Mucosa of gallbladder (tissue), 1 donor: Measurements from ENCODE around the gene CIAPIN1. TPM values are rescaled to one million over a fixed set of nuclear protein-coding genes. Genes with fewer than 3 reads are reported as not detected.
A peak's percentile ranks its signal among the peaks of the same experiment; 100 is the strongest.
"Not testable (repeated sequence)": the region's sequence is repeated elsewhere in the genome, so short reads cannot be mapped to it uniquely, and the experiment has no call there.

ENCODE experiments used
- DNase-seq: peaks from one replicate; pipeline ENCODE4 v3.0.0-alpha.2; 2020; ENCODE audit warnings: low spot score
- total RNA-seq: library from RNA; stranded (reverse); gene quantifications from one replicate; pipeline ENCODE4 v1.2.1, GENCODE V29; 2021
- donor health status: DM: no; HTN: no; CAD: no.

CIAPIN1 gene
- total RNA-seq, 1 donor from 2014 or later, result 45.4 TPM

DNA sequence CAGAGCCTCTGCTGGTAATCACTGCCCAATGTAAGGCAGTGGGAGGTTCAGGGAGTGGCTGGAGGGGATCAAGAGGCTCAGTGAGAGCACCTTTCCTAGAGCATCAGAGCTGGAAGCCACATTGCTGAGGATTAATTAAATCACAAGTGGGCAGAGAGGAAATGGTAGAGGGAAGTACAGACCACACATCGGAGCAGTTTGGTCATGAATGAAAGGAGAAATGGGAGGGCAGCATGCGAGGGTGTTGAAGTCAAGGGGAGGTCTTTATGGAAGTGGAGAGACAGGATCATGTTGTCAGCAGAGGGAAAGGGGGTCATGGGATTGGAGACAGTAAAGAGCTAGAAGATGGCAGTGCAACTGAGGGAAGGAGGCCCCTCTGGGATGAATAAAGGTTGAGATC, 40.3 kb downstream of the CIAPIN1 start:
- no peak for DNase-seq

DNA sequence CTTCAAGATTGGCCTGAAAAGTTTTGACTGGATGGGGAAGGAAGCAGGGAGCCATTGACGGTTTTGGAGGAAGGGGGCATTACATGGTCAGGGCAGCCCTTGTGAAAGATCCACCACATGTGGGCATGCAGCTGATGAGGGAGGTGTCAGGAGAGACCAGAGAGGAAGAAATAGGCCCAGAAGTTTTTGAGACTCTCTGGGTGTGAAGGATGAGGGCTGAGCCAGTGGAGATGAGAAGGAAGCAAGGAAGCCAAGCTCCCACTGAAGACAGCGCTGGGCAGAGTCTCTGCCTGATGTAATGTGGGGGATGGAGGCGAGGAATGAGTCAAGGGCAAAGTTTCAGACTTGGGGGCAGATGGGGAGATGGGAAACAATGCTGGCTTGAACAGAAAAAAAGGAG, 42.1 kb downstream of the CIAPIN1 start:
- DNase-seq, result no peak

DNA sequence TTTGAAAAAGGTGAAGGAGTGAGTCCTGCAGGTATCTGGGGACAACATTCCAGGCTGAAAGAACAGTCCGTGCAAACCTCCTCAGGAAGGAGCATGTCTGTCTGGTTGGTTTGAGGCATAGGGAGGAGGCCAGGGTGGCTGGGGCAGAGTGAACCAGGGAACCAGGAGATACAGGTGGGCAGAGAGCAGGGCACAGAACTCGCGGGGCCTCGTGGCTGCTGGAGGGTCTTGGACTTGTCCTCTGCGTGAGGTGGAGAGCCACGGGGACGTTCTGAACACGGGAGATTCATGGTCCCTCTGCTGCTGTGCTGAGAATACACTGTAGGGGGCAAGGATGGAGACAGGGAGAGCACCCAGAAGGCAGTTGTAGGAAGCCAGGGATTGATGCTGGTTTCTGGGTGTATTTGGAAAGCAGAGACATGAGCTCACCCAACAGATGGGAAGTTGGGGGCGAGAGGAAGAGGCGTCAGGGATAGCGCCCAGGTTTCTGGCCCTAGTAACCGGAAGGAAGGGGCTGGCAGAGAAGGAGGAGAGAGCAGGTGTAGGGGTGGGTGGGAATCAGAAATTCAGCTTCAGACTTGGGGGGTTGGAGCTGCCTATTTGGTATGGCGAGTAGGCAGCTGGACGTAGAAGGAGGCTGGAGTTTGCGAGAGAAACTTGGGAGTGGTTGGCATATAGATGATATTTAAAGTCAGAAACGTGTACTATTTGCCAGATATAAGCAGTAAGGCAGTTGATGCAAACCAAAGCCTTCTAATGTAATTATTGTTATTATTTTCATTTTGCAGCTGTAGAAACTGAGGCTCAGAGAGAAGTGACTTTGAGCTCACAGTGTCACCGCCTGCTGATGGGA, 43.0 kb downstream of the CIAPIN1 start, which contains the start of gene CCL17:
CCL17 (plus strand) TSS at position 803 of the 853 bp plus-strand sequence. CDS start 9,166 bp downstream, outside the sequence.
- DNase-seq, result no peak

DNA sequence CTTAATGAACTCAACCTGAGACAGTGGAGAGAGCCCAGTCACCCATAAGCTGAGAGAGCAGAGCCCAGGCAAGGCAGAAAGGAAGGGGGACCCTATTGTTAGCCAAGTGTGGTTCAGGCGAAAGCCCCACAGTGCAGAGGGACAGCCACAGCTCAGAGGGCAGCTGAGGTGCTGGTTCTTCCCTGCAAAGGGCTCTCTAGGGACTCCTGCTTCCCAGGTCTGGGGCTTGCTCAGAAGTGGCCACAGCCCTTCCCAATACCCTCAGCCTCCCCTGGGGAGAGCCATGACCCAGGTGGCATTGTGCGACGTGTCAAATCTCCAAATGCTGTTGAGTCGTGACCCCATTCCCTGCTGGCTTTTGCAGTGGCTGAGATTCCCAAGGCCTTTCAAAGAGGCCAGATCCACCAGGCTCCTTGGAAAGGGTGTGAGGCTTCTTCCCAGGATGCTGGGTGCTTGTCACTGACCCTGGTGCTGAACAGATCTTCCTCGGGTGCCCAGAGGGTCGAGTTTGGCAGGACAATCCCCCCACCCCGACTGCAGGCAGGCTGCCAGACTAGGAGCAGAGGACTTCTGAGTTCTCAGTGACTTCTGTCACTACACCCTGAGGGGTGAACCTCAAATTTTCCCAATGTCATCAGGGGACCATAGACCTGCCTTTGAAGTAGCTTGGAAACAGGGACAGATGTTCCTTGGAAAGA, 45.1 kb downstream of the CIAPIN1 start:
- no peak for DNase-seq

DNA sequence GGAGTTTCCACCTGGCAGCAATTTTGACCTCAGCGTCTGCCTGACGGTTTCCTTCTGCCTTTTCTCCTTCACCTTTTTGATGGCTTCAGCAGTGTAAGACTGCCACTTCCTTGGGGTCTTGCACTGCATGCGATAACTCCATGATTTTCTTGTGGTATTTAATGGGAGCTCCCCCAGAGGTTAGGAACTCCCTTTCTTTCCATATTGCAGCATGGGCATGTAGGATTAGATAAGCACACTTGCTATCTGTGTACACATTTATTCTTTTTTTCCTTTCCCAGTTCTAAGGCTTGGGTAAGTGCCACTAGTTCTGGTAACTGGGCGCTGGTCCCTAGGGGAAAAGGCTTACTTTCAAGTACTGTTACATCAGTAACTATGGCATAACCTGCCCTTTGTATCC, 49.7 kb downstream of the CIAPIN1 start:
- not testable (repeated sequence) for DNase-seq

DNA sequence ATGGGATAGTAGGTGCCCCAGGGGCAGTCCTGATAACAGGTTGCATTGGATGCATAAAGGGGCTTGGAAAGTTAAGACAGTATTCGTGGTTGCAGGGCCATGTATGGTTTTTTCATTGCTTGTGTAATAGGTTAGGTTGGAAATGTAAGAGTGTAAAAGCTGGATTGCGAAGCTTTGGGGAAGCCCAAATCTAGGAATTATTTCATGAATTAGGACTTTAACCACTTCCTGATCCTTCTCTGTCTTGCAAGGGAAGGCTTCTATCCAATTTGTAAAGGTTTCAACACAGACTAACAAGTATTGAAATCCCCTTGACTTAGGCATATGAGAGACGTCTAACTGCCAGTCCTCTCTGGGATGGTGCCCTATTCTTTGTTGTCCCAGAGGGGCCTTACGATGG, 50.4 kb downstream of the CIAPIN1 start:
- DNase-seq, result no peak

DNA sequence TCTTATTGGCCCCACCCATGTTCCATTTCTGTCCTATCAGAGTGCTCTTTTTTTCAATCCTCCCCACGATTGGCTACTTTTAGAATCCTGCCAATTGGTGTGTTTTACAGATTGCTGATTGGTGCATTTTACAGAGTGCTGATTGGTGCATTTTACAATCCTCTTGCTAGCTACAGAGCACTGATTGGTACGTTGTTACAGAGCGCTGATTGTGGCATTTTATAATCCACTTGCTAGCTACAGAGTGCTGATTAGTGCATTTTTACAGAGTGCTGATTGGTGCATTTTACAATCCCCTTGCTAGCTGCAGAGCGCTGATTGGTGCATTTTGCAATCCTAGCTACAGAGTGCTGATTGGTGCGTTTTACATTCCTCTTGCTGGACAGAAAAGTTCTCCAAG, 52.2 kb downstream of the CIAPIN1 start:
- DNase-seq, result no peak

DNA sequence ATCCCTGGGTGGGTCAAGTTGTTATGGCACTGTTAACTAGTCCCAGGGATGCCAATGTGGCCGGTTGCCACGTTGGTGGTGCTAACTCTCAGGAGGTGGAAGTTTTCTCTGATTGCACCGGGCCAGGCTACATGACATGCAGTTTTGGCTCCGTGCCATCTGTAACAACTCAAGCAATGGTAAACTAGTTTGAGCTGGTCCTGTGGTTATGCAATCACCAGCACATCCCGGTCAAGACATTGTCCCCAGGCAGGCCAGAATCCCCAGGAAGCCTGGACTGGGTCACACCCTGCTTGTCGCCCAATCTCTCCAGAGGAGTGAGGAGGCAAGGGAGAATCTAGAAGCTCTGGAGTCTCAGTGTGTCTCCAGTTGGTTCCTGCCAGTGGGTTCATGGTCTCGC, 52.7 kb downstream of the CIAPIN1 start:
- DNase-seq, result peak; percentile 85

DNA sequence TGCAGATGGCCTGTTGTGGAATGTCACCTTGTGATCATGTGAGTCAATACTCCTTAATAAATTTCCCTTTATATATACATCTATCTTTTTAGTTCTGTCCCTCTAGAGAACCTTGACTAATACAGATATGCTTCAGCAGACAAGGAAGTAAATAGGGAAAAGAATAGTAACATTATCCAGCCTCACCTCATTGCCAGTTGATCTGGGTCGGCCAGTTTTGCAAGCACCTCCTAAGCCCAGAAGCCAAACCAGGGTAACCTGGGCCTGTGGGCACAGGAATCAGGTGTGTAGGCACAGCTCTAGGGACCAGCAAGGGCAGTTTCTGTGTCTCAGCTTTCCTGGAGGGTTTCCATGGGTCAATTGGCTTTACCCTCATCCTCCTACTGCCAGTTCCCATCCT, 54.5 kb downstream of the CIAPIN1 start:
- DNase-seq, result peak; percentile 41

DNA sequence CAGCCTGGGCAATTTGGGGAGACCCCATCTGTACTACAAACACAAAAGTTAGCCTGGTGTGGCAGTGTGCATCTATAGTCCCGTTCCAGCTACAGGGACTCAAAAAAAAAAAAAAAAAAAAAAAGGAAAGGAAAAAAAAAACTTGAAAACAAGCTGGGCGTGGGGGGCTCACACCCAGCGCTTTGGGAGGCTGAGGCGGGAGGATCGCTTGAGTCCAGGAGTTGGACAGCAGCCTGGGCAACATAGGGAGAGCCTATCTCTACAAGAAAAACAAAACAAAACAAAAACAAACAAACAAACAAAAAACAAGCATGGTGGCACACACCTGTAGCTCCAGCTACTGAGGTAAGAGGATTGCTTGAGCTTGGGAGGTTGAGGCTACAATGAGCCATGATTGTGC, 55.5 kb downstream of the CIAPIN1 start:
- DNase-seq, result no peak

DNA sequence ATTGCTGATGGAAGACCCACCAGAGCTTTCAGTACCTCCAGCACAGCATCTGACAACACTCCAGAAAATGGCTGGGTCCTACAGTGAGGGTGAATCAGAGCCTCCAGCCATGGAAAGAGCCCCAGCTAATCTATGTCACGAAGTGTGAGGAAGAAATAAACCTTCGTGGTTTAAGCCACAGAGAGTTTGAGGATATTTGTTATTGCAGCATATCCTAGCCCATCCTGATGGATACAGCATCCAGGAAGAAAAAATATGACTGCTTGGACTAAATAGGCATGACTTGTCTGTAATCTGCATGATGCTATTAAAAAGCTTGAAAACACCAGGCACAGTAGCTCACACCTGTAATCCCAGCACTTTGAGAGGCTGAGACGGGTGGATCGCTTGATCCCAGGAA, 55.9 kb downstream of the CIAPIN1 start:
- no peak for DNase-seq

DNA sequence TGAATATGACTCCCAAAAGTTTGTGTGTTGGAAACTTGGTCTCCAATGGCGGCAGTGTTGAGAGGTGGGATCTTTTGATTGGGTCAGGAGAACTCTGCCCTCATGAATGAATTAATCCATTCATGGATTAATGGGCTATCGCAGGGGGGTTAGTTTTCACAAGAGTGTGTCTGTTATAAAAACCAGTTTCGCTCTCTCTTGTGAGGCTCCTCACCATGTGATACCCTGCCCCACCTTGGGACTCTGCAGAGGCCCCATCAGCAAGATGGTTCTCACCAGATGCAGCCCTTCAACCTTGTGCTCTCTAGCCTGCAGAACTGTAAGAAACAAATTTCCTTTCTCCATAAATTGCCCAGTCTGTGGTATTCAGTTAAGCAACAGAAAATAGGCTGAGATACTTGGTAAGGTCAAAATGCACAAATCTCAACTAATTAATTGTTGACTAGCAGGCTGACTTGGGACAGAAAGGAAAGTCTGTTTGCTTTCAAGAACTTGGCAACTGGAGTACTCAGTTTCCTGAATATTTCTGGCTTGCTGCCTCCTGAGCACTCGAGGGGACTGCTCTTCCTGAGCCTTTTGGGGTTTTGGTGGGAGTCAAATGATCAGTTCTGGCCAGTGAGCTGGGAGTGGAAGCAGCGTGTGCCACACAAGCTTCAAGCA, 56.4 kb downstream of the CIAPIN1 start:
- DNase-seq, result no peak

DNA sequence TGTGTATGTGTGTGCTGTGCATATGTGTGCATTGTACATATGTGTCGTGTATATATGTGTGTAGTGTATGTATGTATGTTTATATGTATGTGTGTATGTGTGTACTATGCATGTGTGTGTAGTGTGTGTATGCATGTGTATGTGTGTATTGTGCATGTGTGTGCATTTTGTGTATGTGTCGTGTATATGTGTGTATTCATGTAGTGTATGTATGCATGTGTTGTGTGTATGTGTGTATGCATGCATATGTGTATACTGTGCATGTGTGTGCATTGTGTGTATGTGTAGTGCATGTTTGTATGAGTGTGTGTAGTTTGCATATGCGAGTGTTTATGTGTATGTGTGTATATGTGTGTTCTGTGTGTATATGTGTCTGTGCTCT, 58.1 kb downstream of the CIAPIN1 start:
- no peak for DNase-seq

DNA sequence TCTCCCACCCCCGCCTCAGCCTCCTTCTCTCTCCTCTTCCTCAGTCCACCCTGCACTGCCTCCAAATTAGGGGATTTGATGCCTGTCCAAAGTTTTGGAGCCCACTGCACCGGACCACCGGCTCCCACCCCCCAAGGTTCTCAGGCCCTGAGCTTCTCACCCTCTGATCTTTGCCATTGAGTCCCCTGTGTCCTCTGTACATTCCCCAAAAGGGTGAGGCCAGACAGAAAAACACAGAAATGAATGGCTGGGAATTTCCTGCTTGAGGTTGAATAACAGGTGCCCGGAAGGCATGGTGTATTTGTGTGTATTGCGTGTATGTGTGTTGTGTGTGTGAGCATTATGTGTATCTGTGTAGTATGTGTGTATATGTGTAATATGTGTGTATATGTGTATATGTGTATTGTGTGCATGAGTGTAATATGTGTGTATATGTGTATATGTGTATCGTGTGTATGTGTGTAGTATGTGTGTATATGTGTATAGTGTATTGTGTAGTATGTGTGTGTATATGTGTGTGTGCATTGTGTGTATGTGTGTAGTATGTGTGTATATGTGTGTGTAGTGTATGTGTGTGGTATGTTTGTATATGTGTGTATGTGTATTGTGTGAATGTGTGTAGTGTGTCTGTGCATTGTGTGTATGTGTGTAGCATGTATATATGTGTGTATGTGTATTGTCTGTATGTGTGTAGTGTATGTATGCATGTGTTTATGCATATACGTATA, 58.7 kb downstream of the CIAPIN1 start:
- DNase-seq, result peak; percentile 32

DNA sequence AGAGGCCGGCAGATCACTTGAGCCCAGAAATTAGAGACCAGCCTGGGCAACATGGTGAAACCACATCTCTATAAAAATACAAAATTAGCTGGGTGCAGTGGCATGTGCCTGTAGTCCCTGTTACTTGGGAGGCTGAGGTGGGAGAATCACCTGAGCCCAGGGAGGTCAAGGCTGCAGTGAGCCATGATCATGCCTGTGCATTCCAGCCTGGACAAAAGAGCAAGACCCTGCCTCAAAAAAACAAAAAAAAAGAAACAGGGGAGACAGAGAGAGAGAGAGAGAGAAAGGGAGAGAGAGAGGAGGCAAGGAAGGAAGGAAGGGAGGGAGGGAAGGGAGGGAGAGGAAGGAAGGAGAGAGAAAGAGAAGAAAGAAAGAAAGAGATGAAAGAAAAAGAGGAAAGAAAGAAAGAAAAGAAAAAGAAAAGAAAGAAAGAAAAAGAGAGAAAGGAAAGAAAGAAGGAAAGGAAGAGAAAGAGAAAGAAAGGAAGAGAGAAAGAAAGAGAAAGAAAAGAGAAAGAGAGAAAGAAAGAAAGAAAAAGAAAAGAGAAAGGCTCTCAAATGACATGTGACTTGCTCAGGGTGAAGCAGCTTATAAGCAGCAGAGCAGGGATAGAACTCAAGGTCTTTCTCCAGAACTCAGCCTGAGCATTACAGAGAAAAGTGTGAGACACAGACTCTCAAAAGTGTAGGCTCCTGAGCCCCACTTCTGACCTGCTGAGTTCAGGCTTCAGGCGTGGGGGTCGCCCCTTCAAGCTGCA, 59.4 kb downstream of the CIAPIN1 start:
- no peak for DNase-seq

DNA sequence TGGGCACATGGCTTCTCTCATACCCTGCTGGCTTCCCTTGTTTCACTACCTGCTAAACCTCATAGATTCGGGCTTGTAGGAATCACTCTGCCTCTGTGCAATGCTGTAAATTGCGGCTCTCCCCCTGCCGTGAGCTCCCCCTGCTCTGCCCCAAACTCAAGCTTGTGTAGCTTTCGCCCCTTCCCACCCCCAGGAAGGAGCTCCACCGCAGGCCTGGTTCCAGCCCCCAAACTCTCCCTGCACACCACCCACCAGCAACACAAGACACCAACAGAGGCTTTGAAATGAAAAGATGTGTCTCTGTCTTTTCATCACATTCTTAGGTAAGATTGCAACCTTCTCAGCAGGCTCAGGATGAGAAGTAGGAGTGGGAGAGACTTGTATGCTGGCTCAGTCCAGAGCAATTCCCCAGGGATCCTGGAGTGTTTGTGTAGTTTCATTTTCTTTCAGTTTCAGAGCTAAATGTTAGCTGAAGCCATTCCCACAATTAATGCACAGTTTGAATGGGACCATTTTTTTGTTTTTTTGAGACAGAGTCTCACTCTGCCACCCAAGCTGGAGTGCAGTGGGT, 60.7 kb downstream of the CIAPIN1 start:
- DNase-seq, result no peak

DNA sequence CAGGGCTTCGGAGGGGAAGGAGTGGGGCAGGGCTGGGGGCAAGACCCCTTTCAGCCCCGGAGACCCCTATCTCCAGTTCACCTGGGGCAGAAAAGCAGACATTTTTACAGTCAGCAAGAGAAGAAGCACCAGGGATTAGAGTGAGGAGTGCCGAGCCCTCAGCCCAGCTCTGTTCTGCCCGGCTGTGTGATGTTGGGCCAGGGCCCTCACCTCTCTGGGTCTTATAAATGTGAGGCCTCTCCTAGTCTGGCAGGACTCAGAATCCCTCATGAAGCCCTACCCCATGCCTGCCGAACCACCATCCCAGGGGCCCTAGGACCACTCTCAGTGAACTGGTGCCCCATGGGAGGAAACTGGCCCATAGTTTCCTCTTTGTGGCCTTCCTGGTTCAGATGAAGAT, 62.1 kb downstream of the CIAPIN1 start:
- no peak for DNase-seq

DNA sequence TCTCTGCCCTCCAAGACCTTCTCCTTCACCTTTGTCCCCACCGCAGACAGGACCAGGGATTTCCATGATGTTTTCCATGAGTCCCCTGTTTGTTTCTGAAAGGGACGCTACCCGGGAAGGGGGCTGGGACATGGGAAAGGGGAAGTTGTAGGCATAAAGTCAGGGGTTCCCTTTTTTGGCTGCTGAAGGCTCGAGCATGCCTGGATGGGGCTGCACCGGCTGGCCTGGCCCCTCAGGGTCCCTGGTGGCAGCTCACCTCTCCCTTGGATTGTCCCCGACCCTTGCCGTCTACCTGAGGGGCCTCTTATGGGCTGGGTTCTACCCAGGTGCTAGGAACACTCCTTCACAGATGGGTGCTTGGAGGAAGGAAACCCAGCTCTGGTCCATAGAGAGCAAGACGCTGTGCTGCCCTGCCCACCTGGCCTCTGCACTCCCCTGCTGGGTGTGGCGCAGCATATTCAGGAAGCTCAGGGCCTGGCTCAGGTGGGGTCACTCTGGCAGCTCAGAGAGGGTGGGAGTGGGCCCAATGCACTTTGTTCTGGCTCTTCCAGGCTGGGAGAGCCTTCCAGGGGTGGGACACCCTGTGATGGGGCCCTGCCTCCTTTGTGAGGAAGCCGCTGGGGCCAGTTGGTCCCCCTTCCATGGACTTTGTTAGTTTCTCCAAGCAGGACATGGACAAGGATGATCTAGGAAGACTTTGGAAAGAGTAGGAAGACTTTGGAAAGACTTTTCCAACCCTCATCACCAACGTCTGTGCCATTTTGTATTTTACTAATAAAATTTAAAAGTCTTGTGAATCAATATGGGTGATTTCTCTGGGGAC, 62.7 kb downstream of the CIAPIN1 start:
- DNase-seq, result no peak

DNA sequence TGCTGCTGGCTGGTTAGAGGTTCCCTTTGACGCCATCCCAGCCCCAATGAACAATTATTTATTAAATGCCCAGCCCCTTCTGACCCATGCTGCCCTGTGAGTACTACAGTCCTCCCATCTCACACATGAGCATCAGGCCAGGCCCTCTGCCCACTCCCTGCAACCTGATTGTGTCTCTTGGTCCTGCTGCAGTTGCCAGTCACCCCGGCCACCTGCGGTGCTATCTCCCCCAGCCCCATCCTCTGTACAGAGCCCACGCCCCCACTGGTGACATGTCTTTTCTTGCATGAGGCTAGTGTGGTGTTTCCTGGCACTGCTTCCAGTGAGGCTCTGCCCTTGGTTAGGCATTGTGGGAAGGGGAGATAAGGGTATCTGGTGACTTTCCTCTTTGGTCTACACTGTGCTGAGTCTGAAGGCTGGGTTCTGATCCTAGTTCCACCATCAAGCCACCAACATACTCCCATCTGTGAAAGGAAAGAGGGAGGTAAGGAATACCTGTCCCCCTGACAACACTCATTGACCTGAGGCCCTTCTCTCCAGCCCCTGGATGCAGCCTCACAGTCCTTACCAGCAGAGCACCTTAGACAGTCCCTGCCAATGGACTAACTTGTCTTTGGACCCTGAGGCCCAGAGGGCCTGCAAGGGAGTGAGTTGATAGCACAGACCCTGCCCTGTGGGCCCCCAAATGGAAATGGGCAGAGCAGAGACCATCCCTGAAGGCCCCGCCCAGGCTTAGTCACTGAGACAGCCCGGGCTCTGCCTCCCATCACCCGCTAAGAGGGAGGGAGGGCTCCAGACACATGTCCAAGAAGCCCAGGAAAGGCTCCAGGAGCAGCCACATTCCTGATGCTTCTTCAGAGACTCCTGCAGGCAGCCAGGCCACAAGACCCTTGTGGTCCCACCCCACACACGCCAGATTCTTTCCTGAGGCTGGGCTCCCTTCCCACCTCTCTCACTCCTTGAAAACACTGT, 63.6 kb downstream of the CIAPIN1 start:
- DNase-seq, result peak; percentile 42
